DND-41 (cell line): ENCODE data around the gene CASKIN2.

Experiments used
- EZH2 ChIP-seq: IDR thresholded peaks from 3 replicates; pipeline ENCODE4 v1.6.1; 2012; ENCODE audit warnings: borderline replicate concordance, low read depth, mild to moderate bottlenecking, moderate library complexity, low read length, inconsistent platforms; ENCODE audit not compliant: severe bottlenecking
- TF ChIP-seq, protein P1 (sequence below): IDR thresholded peaks from 2 replicates; pipeline ENCODE4 v1.5.1; 2012; ENCODE audit warnings: borderline replicate concordance, low read length, moderate library complexity, mild to moderate bottlenecking; ENCODE audit not compliant: poor library complexity, severe bottlenecking; ENCODE audit errors: extremely low read depth

GRCh38 chr17:75509528-75510258, 5.6 kb downstream of the CASKIN2 start:
- TF ChIP-seq, protein P1, sequence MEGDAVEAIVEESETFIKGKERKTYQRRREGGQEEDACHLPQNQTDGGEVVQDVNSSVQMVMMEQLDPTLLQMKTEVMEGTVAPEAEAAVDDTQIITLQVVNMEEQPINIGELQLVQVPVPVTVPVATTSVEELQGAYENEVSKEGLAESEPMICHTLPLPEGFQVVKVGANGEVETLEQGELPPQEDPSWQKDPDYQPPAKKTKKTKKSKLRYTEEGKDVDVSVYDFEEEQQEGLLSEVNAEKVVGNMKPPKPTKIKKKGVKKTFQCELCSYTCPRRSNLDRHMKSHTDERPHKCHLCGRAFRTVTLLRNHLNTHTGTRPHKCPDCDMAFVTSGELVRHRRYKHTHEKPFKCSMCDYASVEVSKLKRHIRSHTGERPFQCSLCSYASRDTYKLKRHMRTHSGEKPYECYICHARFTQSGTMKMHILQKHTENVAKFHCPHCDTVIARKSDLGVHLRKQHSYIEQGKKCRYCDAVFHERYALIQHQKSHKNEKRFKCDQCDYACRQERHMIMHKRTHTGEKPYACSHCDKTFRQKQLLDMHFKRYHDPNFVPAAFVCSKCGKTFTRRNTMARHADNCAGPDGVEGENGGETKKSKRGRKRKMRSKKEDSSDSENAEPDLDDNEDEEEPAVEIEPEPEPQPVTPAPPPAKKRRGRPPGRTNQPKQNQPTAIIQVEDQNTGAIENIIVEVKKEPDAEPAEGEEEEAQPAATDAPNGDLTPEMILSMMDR: no peak
- TF ChIP-seq EZH2: no peak
